Kidney epithelial cell (primary cell): ENCODE results near the gene XXYLT1. TPM values are rescaled to one million over a fixed set of nuclear protein-coding genes. Genes with fewer than 3 reads are reported as not detected.

ENCODE experiments used
- DNase-seq: peaks from one replicate; pipeline ENCODE4 v3.0.0-alpha.2; 2010; ENCODE audit warnings: low read depth
- H3K27me3 ChIP-seq: 2 replicates; pipeline ENCODE4 v1.6.0; 2011; ENCODE audit warnings: low read length; ENCODE audit not compliant: control insufficient read depth, insufficient read depth
- H3K36me3 ChIP-seq: 2 replicates; pipeline ENCODE4 v1.5.1; 2011; ENCODE audit warnings: low read length; ENCODE audit not compliant: control insufficient read depth, insufficient read depth
- H3K4me3 ChIP-seq: 2 replicates; pipeline ENCODE4 v1.5.1; 2011; ENCODE audit warnings: low read depth, mild to moderate bottlenecking, control low read depth, low read length
- CTCF ChIP-seq: IDR thresholded peaks from 2 replicates; pipeline ENCODE4 v1.5.1; 2011; ENCODE audit warnings: mild to moderate bottlenecking, moderate library complexity, low read length, control low read depth, inconsistent platforms; ENCODE audit not compliant: insufficient read depth, poor library complexity, severe bottlenecking
- total RNA-seq: library from RNA; depleted of rRNA; stranded (reverse); fragments of >200 nt; gene quantifications from 2 replicates; pipeline ENCODE4 v1.2.3, GENCODE V29; 2015

XXYLT1 gene
- total RNA-seq, 1 donor from 2014 or later: 18.7 TPM

- no peaks in the 10 kb centered on the region for H3K36me3 ChIP-seq
- H3K27me3 ChIP-seq: peaks cover 6% of the 10 kb centered on the region
- H3K4me3 ChIP-seq: no peak overlapping the region
- DNase-seq: no peak
- no peak for TF ChIP-seq CTCF
Observed at GRCh38 chr3:195066441-195066841, 204.5 kb downstream of the XXYLT1 start.

GRCh38 chr3:195065864-195066185 lies 205.1 kb downstream of the XXYLT1 start:
- H3K4me3 ChIP-seq: no peak overlapping the region
- no peaks in the 10 kb centered on the region for H3K36me3 ChIP-seq
- DNase-seq: no peak
- H3K27me3 ChIP-seq: peaks cover 8% of the 10 kb centered on the region
- no peak for TF ChIP-seq CTCF

- no peak for DNase-seq
- no peaks in the 10 kb centered on the region for H3K36me3 ChIP-seq
Observed at GRCh38 chr3:195065142-195065863, 205.7 kb downstream of the XXYLT1 start.

GRCh38 chr3:195064300-195064931 lies 206.5 kb downstream of the XXYLT1 start:
- TF ChIP-seq CTCF: no peak
- DNase-seq: no peak
- Histone ChIP-seq H3K4me3 (no peak overlapping the region), H3K36me3 (no peaks in the 10 kb centered on the region), H3K27me3 (peaks cover 13% of the 10 kb centered on the region)

More at GRCh38 chr3:195065142-195065863, 205.7 kb downstream of the XXYLT1 start:
- TF ChIP-seq CTCF: no peak
- Histone ChIP-seq H3K27me3 (peaks cover 12% of the 10 kb centered on the region), H3K4me3 (no peak overlapping the region)

GRCh38 chr3:195063581-195064193 lies 207.3 kb downstream of the XXYLT1 start:
- Histone ChIP-seq H3K27me3 (peaks cover 16% of the 10 kb centered on the region), H3K4me3 (no peak overlapping the region), H3K36me3 (no peaks in the 10 kb centered on the region)
- TF ChIP-seq CTCF: no peak
- no peak for DNase-seq
